Stimulated activated CD8-positive, alpha-beta memory T cell treated with anti-CD3 and anti-CD28 coated beads, Interleukin-7, amount 100 ng/mL, for 24 hours (primary cell): ENCODE results near the gene NUCKS1.

Source experiments
- DNase-seq: peaks from one replicate; pipeline ENCODE4 v3.0.0-alpha.2; 2020; ENCODE audit warnings: low read depth

The NUCKS1 gene

GRCh38 chr1:205750138-205751035, at the start of gene NUCKS1:
TSS of gene NUCKS1 (minus strand) at chr1:205750182. CDS start at chr1:205749973, 209 bp downstream.
- DNase-seq = peak; percentile 92

- DNase-seq = no peak
Measured at GRCh38 chr1:205798577-205798976, 48.6 kb upstream of the NUCKS1 start.

GRCh38 chr1:205797168-205797567, 47.2 kb upstream of the NUCKS1 start:
- DNase-seq = no peak

- no peak for DNase-seq
Measured at GRCh38 chr1:205794011-205794730, 44.2 kb upstream of the NUCKS1 start.

- no peak for DNase-seq
Measured at GRCh38 chr1:205792961-205793673, 43.1 kb upstream of the NUCKS1 start.

- DNase-seq = no peak
Measured at GRCh38 chr1:205792481-205792881, 42.5 kb upstream of the NUCKS1 start.

GRCh38 chr1:205791568-205792180, 41.7 kb upstream of the NUCKS1 start:
- DNase-seq = peak; percentile 22

GRCh38 chr1:205787287-205787916, 37.4 kb upstream of the NUCKS1 start:
- DNase-seq = no peak

GRCh38 chr1:205786601-205787000, 36.6 kb upstream of the NUCKS1 start:
- no peak for DNase-seq

- DNase-seq = no peak
Measured at GRCh38 chr1:205785446-205785845, 35.5 kb upstream of the NUCKS1 start.

GRCh38 chr1:205783904-205784303, 33.9 kb upstream of the NUCKS1 start:
- no peak for DNase-seq

GRCh38 chr1:205783433-205783795, 33.4 kb upstream of the NUCKS1 start:
- DNase-seq = no peak

GRCh38 chr1:205782627-205783432, 32.8 kb upstream of the NUCKS1 start:
- no peak for DNase-seq

GRCh38 chr1:205780335-205780734, 30.4 kb upstream of the NUCKS1 start:
- DNase-seq = no peak

GRCh38 chr1:205777994-205778393, 28.0 kb upstream of the NUCKS1 start:
- DNase-seq = no peak

- DNase-seq = no peak
Measured at GRCh38 chr1:205775717-205776056, 25.7 kb upstream of the NUCKS1 start.

GRCh38 chr1:205775015-205775716, 25.2 kb upstream of the NUCKS1 start, which contains the start of gene RAB29:
TSS of gene RAB29 (minus strand) at chr1:205775482. CDS start at chr1:205774956, 526 bp downstream.
- peak; percentile 60 for DNase-seq

- DNase-seq = no peak
Measured at GRCh38 chr1:205774198-205775014, 24.4 kb upstream of the NUCKS1 start.

GRCh38 chr1:205772607-205773032, 22.6 kb upstream of the NUCKS1 start:
- no peak for DNase-seq
